ENCODE results near the gene SLC35E3. TPM values are rescaled to one million over a fixed set of nuclear protein-coding genes. Genes with fewer than 3 reads are reported as not detected.

Gene SLC35E3
- total and polyA plus RNA-seq, 2 of the 13 experiments (the other 11 are each of a cell fraction or from before 2014, with no cell fraction given), result 13.0 to 22.1 TPM

DNA sequence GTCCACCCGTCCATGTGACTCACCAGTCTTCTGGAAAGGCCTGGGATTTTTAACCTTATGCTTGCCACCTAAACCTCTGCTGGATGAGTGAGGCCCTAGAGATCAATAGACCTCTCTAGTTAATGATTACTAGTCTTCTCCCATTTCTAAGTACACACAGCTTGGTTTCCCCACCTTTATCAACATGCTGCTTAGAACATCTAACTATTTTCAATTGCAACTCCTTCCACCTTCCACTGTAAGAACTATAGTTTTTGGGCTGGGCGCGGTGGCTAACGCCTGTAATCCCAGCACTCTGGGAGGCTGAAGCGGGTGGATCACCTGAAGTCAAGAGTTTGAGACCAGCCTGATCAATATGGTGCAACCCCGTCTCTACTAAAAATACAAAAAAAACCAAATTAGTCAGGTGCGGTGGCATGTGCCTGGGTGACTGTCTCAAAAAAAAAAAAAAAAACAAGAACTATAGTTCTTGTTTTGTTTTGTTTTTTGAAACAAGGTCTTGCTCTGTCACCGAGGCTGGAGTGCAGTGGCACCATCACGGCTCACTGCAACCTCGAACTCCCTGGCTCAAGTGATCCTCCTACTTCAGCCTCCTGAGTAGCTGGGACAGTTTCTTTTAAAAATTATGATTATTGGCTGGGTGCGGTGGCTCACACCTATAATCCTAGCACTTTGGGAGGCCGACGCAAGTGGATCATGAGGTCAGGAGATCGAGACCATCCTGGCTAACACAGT lies 43.3 kb downstream of the SLC35E3 start (continued):
- no peak for TF ChIP-seq EED (CRISPR knock-in tag; IDR thresholded peaks at IDR 0.05)
- peak; percentile 43; the same call in 1 of the 2 replicates for TF ChIP-seq HNF4G (IDR thresholded peaks at IDR 0.05; ENCODE audit: borderline replicate concordance, low read depth, low read length)
- TF ChIP-seq HNF4G (CRISPR knock-in tag; IDR thresholded peaks at IDR 0.05; ENCODE audit: borderline replicate concordance, low read depth), result no peak
- no peak for TF ChIP-seq MBNL3 (CRISPR knock-in tag; conservative IDR thresholded peaks at IDR 0.05)
- no peak for TF ChIP-seq RXRA (CRISPR knock-in tag; IDR thresholded peaks at IDR 0.05)
- TF ChIP-seq HOXD1 (CRISPR knock-in tag; IDR thresholded peaks at IDR 0.05), result no peak
- TF ChIP-seq, protein P1, sequence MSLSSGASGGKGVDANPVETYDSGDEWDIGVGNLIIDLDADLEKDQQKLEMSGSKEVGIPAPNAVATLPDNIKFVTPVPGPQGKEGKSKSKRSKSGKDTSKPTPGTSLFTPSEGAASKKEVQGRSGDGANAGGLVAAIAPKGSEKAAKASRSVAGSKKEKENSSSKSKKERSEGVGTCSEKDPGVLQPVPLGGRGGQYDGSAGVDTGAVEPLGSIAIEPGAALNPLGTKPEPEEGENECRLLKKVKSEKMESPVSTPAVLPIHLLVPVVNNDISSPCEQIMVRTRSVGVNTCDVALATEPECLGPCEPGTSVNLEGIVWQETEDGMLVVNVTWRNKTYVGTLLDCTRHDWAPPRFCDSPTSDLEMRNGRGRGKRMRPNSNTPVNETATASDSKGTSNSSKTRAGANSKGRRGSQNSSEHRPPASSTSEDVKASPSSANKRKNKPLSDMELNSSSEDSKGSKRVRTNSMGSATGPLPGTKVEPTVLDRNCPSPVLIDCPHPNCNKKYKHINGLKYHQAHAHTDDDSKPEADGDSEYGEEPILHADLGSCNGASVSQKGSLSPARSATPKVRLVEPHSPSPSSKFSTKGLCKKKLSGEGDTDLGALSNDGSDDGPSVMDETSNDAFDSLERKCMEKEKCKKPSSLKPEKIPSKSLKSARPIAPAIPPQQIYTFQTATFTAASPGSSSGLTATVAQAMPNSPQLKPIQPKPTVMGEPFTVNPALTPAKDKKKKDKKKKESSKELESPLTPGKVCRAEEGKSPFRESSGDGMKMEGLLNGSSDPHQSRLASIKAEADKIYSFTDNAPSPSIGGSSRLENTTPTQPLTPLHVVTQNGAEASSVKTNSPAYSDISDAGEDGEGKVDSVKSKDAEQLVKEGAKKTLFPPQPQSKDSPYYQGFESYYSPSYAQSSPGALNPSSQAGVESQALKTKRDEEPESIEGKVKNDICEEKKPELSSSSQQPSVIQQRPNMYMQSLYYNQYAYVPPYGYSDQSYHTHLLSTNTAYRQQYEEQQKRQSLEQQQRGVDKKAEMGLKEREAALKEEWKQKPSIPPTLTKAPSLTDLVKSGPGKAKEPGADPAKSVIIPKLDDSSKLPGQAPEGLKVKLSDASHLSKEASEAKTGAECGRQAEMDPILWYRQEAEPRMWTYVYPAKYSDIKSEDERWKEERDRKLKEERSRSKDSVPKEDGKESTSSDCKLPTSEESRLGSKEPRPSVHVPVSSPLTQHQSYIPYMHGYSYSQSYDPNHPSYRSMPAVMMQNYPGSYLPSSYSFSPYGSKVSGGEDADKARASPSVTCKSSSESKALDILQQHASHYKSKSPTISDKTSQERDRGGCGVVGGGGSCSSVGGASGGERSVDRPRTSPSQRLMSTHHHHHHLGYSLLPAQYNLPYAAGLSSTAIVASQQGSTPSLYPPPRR (CRISPR knock-in tag; IDR thresholded peaks at IDR 0.05; ENCODE audit: borderline replicate concordance), result peak; percentile 83; the same call in 1 of the 2 replicates
- TF ChIP-seq MLLT10 (CRISPR knock-in tag; IDR thresholded peaks at IDR 0.05), result no peak
- TF ChIP-seq, protein P2, sequence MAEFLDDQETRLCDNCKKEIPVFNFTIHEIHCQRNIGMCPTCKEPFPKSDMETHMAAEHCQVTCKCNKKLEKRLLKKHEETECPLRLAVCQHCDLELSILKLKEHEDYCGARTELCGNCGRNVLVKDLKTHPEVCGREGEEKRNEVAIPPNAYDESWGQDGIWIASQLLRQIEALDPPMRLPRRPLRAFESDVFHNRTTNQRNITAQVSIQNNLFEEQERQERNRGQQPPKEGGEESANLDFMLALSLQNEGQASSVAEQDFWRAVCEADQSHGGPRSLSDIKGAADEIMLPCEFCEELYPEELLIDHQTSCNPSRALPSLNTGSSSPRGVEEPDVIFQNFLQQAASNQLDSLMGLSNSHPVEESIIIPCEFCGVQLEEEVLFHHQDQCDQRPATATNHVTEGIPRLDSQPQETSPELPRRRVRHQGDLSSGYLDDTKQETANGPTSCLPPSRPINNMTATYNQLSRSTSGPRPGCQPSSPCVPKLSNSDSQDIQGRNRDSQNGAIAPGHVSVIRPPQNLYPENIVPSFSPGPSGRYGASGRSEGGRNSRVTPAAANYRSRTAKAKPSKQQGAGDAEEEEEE (CRISPR knock-in tag; IDR thresholded peaks at IDR 0.05; ENCODE audit: borderline replicate concordance), result no peak
- TF ChIP-seq GABPB1 (CRISPR knock-in tag; IDR thresholded peaks at IDR 0.05), result no peak; the same call in 1 of the 2 replicates
- no peak for TF ChIP-seq ZNF879 (CRISPR knock-in tag; IDR thresholded peaks at IDR 0.05)
- TF ChIP-seq, protein P3, sequence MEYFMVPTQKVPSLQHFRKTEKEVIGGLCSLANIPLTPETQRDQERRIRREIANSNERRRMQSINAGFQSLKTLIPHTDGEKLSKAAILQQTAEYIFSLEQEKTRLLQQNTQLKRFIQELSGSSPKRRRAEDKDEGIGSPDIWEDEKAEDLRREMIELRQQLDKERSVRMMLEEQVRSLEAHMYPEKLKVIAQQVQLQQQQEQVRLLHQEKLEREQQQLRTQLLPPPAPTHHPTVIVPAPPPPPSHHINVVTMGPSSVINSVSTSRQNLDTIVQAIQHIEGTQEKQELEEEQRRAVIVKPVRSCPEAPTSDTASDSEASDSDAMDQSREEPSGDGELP (IDR thresholded peaks at IDR 0.05; ENCODE audit: borderline replicate concordance, low read depth), result peak; percentile 28; the same call in 1 of the 2 replicates
- TF ChIP-seq ZNF30 (CRISPR knock-in tag; IDR thresholded peaks at IDR 0.05), result no peak
- TF ChIP-seq ZFP41 (CRISPR knock-in tag; IDR thresholded peaks at IDR 0.05; ENCODE audit: borderline replicate concordance), result no peak
- no peak for TF ChIP-seq IKZF4 (CRISPR knock-in tag; IDR thresholded peaks at IDR 0.05; ENCODE audit: borderline replicate concordance, low read depth, not compliant biosample characterization)
- TF ChIP-seq, protein P4, sequence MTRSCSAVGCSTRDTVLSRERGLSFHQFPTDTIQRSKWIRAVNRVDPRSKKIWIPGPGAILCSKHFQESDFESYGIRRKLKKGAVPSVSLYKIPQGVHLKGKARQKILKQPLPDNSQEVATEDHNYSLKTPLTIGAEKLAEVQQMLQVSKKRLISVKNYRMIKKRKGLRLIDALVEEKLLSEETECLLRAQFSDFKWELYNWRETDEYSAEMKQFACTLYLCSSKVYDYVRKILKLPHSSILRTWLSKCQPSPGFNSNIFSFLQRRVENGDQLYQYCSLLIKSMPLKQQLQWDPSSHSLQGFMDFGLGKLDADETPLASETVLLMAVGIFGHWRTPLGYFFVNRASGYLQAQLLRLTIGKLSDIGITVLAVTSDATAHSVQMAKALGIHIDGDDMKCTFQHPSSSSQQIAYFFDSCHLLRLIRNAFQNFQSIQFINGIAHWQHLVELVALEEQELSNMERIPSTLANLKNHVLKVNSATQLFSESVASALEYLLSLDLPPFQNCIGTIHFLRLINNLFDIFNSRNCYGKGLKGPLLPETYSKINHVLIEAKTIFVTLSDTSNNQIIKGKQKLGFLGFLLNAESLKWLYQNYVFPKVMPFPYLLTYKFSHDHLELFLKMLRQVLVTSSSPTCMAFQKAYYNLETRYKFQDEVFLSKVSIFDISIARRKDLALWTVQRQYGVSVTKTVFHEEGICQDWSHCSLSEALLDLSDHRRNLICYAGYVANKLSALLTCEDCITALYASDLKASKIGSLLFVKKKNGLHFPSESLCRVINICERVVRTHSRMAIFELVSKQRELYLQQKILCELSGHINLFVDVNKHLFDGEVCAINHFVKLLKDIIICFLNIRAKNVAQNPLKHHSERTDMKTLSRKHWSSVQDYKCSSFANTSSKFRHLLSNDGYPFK (CRISPR knock-in tag; IDR thresholded peaks at IDR 0.05; ENCODE audit: borderline replicate concordance), result peak; percentile 22; the same call in 1 of the 2 replicates
- TF ChIP-seq REXO4 (CRISPR knock-in tag; IDR thresholded peaks at IDR 0.05; ENCODE audit: borderline replicate concordance), result no peak
- peak; percentile 50; the same call in 1 of the 2 replicates for TF ChIP-seq MEIS2 (CRISPR knock-in tag; IDR thresholded peaks at IDR 0.05)

Data from HepG2 (cell line).